Measurements from ENCODE around the gene ARPC1A.

DNA sequence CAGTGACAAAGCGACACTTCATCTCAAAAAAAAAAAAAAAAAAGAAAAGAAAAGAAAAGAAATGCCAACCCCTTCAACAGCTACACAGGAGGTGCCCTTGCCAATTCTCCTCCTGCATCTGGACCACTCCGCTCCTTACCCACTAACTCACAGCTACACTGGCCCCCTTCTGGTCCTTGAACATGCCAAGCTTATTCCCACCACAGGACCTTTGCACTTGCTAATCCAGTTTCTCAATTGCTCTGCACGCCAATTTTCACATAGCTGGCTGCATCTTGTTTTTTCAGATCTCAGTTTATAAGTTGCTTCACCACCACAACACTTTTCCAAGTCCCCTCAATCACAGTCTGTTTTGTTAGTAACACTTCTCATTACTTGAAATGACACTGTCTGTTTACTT lies 77.2 kb downstream of the ARPC1A start:
- TF ChIP-seq, protein P1, sequence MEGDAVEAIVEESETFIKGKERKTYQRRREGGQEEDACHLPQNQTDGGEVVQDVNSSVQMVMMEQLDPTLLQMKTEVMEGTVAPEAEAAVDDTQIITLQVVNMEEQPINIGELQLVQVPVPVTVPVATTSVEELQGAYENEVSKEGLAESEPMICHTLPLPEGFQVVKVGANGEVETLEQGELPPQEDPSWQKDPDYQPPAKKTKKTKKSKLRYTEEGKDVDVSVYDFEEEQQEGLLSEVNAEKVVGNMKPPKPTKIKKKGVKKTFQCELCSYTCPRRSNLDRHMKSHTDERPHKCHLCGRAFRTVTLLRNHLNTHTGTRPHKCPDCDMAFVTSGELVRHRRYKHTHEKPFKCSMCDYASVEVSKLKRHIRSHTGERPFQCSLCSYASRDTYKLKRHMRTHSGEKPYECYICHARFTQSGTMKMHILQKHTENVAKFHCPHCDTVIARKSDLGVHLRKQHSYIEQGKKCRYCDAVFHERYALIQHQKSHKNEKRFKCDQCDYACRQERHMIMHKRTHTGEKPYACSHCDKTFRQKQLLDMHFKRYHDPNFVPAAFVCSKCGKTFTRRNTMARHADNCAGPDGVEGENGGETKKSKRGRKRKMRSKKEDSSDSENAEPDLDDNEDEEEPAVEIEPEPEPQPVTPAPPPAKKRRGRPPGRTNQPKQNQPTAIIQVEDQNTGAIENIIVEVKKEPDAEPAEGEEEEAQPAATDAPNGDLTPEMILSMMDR (IDR thresholded peaks at IDR 0.05; ENCODE audit: insufficient read depth, low read depth, low read length): no peak
- TF ChIP-seq EZH2 (IDR thresholded peaks at IDR 0.05; ENCODE audit: insufficient read depth, low read length): no peak
